Endodermal cell (in vitro differentiated cells): ENCODE results near the gene RAB37. TPM values are rescaled to one million over a fixed set of nuclear protein-coding genes. Genes with fewer than 3 reads are reported as not detected.

ENCODE experiments used
- DNase-seq: peaks from one replicate; pipeline ENCODE4 v3.0.0-alpha.2; 2017
- H3K27ac ChIP-seq: 2 replicates; pipeline ENCODE4 v1.5.1; 2013; ENCODE audit warnings: mild to moderate bottlenecking, low read depth, low read length, moderate library complexity
- H3K27me3 ChIP-seq: 2 replicates; pipeline ENCODE4 v1.6.1; 2013; ENCODE audit warnings: mild to moderate bottlenecking, low read length, moderate library complexity; ENCODE audit not compliant: insufficient read depth, control insufficient read depth, poor library complexity, severe bottlenecking
- H3K36me3 ChIP-seq: 2 replicates; pipeline ENCODE4 v1.7.0; 2013; ENCODE audit warnings: mild to moderate bottlenecking, low read length, moderate library complexity; ENCODE audit not compliant: control insufficient read depth, insufficient read depth
- H3K4me1 ChIP-seq: one replicate; pipeline ENCODE4 v1.7.0; 2013; ENCODE audit warnings: low read length; ENCODE audit not compliant: control insufficient read depth, insufficient read depth
- H3K4me3 ChIP-seq: 2 replicates; pipeline ENCODE4 v1.5.1; 2013; ENCODE audit warnings: mild to moderate bottlenecking, low read length, moderate library complexity
- H3K9ac ChIP-seq: 2 replicates; pipeline ENCODE4 v1.6.1; 2013; ENCODE audit warnings: mild to moderate bottlenecking, low read length, moderate library complexity; ENCODE audit not compliant: poor library complexity, severe bottlenecking; ENCODE audit errors: extremely low read depth
- H3K9me3 ChIP-seq: 2 replicates; pipeline ENCODE4 v1.6.1; 2013; ENCODE audit warnings: mild to moderate bottlenecking, low read length, moderate library complexity; ENCODE audit not compliant: control insufficient read depth
- H3K27ac Mint-ChIP-seq: 2 replicates; pipeline ENCODE4 v1.8.0; 2020; ENCODE audit warnings: mixed read lengths
- H3K27me3 Mint-ChIP-seq: 2 replicates; pipeline ENCODE4 v1.8.0; 2021; ENCODE audit warnings: mild to moderate bottlenecking, mixed read lengths; ENCODE audit not compliant: insufficient read depth
- H3K36me3 Mint-ChIP-seq: 2 replicates; pipeline ENCODE4 v1.8.0; 2020; ENCODE audit warnings: low read depth, mixed read lengths
- H3K4me1 Mint-ChIP-seq: 2 replicates; pipeline ENCODE4 v1.8.0; 2020; ENCODE audit warnings: mixed read lengths
- H3K4me3 Mint-ChIP-seq: 2 replicates; pipeline ENCODE4 v1.8.0; 2020; ENCODE audit warnings: mild to moderate bottlenecking, moderate library complexity, mixed read lengths
- H3K9me3 Mint-ChIP-seq: 2 replicates; pipeline ENCODE4 v1.8.0; 2020; ENCODE audit warnings: mild to moderate bottlenecking, mixed read lengths
- WGBS, 2 experiments: methylation state at CpG; one replicate each; pipeline versions ENCODE4 v1.1.5 to v1.1.7; 2013; ENCODE audit warnings: missing lambda C conversion rate in 2 of 2, mixed read lengths in 1 of 2; ENCODE audit not compliant: insufficient coverage in 1 of 2, insufficient read length in 1 of 2; 5-methylcytosine and 5-hydroxymethylcytosine counted together
- total RNA-seq, 2 donors: library from RNA; stranded (reverse); fragmentation: NEBNext Ultra II Directional in 1 of 2; extraction: Animal tissue kit (Norgen Biotek cat#: 25700) in 1 of 2; gene quantifications; 2 replicates in 1 of 2; 3 replicates in 1 of 2; pipeline ENCODE4 v1.2.1, GENCODE V29; 2021
- TF ChIP-seq, protein P1 (sequence below): fragments of 200-600 bp; sonication (generic); conservative IDR thresholded peaks from 2 replicates; pipeline ENCODE4 v1.5.0; 2021; ENCODE audit warnings: antibody characterized with exemption, mild to moderate bottlenecking

RAB37 gene
- total RNA-seq, 2 donors from 2014 or later: 6.8 to 8.4 TPM

DNA sequence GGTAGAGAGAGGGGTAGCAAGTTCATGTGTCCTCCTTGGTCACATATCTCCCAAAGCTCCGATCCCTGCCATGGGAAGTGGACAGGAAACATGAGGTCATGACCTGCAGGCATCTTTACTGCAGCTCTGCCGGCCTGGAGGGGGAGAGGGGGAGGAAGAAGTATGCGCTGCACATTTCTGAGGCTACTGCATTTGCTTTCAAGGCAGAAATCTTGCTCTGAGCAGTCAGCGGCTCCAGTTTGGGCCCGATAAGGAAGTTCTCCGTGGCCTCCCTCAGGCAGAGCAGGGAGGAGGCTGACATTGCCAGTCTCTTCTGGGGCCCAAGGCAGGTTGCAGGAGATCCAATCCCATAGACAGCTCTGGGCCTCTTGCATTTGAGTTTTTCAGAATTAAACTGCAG is 9.9 kb downstream of the RAB37 start:
- DNase-seq: peak; percentile 80
- Mint-ChIP-seq H3K27me3 (no peaks in the 10 kb centered on the region), H3K4me3 (peak overlapping the region; percentile 95), H3K4me1 (peaks cover 47% of the 10 kb centered on the region), H3K9me3 (no peaks in the 10 kb centered on the region), H3K36me3 (peaks cover 7% of the 10 kb centered on the region), H3K27ac (peak overlapping the region; percentile 92)
- Histone ChIP-seq H3K36me3 (peaks cover 13% of the 10 kb centered on the region), H3K9me3 (no peaks in the 10 kb centered on the region), H3K9ac (peak overlapping the region; percentile 31), H3K4me3 (peak overlapping the region; percentile 62), H3K27ac (peak overlapping the region; percentile 15), H3K27me3 (no peaks in the 10 kb centered on the region), H3K4me1 (peaks cover 37% of the 10 kb centered on the region)
- WGBS, 2 experiments: 43% methylated on average over 2 to 6 of the region's 6 CpGs
- TF ChIP-seq, protein P1, sequence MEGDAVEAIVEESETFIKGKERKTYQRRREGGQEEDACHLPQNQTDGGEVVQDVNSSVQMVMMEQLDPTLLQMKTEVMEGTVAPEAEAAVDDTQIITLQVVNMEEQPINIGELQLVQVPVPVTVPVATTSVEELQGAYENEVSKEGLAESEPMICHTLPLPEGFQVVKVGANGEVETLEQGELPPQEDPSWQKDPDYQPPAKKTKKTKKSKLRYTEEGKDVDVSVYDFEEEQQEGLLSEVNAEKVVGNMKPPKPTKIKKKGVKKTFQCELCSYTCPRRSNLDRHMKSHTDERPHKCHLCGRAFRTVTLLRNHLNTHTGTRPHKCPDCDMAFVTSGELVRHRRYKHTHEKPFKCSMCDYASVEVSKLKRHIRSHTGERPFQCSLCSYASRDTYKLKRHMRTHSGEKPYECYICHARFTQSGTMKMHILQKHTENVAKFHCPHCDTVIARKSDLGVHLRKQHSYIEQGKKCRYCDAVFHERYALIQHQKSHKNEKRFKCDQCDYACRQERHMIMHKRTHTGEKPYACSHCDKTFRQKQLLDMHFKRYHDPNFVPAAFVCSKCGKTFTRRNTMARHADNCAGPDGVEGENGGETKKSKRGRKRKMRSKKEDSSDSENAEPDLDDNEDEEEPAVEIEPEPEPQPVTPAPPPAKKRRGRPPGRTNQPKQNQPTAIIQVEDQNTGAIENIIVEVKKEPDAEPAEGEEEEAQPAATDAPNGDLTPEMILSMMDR: no peak

- Mint-ChIP-seq H3K4me1 (peaks cover 50% of the 10 kb centered on the region), H3K9me3 (no peaks in the 10 kb centered on the region), H3K4me3 (peak overlapping the region; percentile 95), H3K27me3 (no peaks in the 10 kb centered on the region), H3K27ac (peak overlapping the region; percentile 92), H3K36me3 (peaks cover 18% of the 10 kb centered on the region)
- H3K36me3 ChIP-seq: peaks cover 22% of the 10 kb centered on the region
- no peak for DNase-seq
- peaks cover 37% of the 10 kb centered on the region for H3K4me1 ChIP-seq
- no peak overlapping the region for H3K27ac ChIP-seq
- H3K4me3 ChIP-seq: peak overlapping the region; percentile 7
- no peaks in the 10 kb centered on the region for H3K27me3 ChIP-seq
- TF ChIP-seq, protein P1: no peak
- peaks cover 4% of the 10 kb centered on the region for H3K9me3 ChIP-seq
- H3K9ac ChIP-seq: peak overlapping the region; percentile 27
- 0% methylated on average over 13 to 34 of the region's 34 CpGs for WGBS, 2 experiments
Observed at GRCh38 chr17:74748279-74748528, 11.1 kb downstream of the RAB37 start.

- peaks cover 18% of the 10 kb centered on the region for H3K36me3 Mint-ChIP-seq
- peaks cover 50% of the 10 kb centered on the region for H3K4me1 Mint-ChIP-seq
- peaks cover 4% of the 10 kb centered on the region for H3K9me3 ChIP-seq
- H3K27me3 Mint-ChIP-seq: no peaks in the 10 kb centered on the region
- no peaks in the 10 kb centered on the region for H3K9me3 Mint-ChIP-seq
- peaks cover 22% of the 10 kb centered on the region for H3K36me3 ChIP-seq
- TF ChIP-seq, protein P1: peak; percentile 60
- H3K4me3 Mint-ChIP-seq: peak within 1 kb of the TSS; percentile 95
- peak within 1 kb of the TSS; percentile 89 for H3K4me3 ChIP-seq
- WGBS, 2 experiments: 0% methylated on average over 32 to 90 of the region's 90 CpGs
- H3K27ac Mint-ChIP-seq: peak within 1 kb of the TSS; percentile 92
- H3K27me3 ChIP-seq: no peaks in the 10 kb centered on the region
- H3K9ac ChIP-seq: peak within 1 kb of the TSS; percentile 85
- H3K27ac ChIP-seq: peak within 1 kb of the TSS; percentile 6
- DNase-seq: peak; percentile 99
- peaks cover 37% of the 10 kb centered on the region for H3K4me1 ChIP-seq
Observed at GRCh38 chr17:74748529-74749278, 11.6 kb downstream of the RAB37 start, which contains the start of gene NHERF1. TSS of gene NHERF1 (plus strand) at chr17:74748628. CDS start at chr17:74748847, 219 bp downstream.
